Fibroblast of lung (primary cell): ENCODE results near the gene GRK3. TPM values are rescaled to one million over a fixed set of nuclear protein-coding genes. Genes with fewer than 3 reads are reported as not detected.
"Not testable (repeated sequence)": the region's sequence is repeated elsewhere in the genome, so short reads cannot be mapped to it uniquely, and the experiment has no call there.

Experiments
- DNase-seq, 2 donors: peaks; one replicate each; pipeline versions ENCODE4 v3.0.0 to v3.0.0-alpha.2; 2010; ENCODE audit warnings: low read depth in 2 of 2
- H2AFZ ChIP-seq: 2 replicates; pipeline ENCODE4 v1.5.1; 2012; ENCODE audit warnings: low read length, control low read depth, inconsistent platforms
- H3K27ac ChIP-seq: 2 replicates; pipeline ENCODE4 v1.5.1; 2011; ENCODE audit warnings: low read length, control low read depth; ENCODE audit not compliant: insufficient read depth
- H3K27me3 ChIP-seq: 2 replicates; pipeline ENCODE4 v1.5.1; 2011; ENCODE audit warnings: mild to moderate bottlenecking, low read length; ENCODE audit not compliant: control insufficient read depth, insufficient read depth
- H3K36me3 ChIP-seq: 2 replicates; pipeline ENCODE4 v1.5.1; 2011; ENCODE audit warnings: low read length; ENCODE audit not compliant: control insufficient read depth, insufficient read depth
- H3K4me1 ChIP-seq: 2 replicates; pipeline ENCODE4 v1.5.1; 2011; ENCODE audit warnings: low read length; ENCODE audit not compliant: control insufficient read depth, insufficient read depth; ENCODE audit errors: extremely low read depth
- H3K4me2 ChIP-seq: 2 replicates; pipeline ENCODE4 v1.5.1; 2011; ENCODE audit warnings: low read length, control low read depth; ENCODE audit not compliant: insufficient read depth; ENCODE audit errors: extremely low read depth
- H3K4me3 ChIP-seq, 4 experiments: fragments of 200-600 bp in 1 of 4; sonication (generic) in 1 of 4; replicated peaks in 1 of 4; 2 replicates each; pipeline ENCODE4 v1.5.1; 2011 to 2016; ENCODE audit warnings: low read length in 4 of 4, low read depth in 3 of 4, mild to moderate bottlenecking in 3 of 4, control low read depth in 2 of 4, inconsistent platforms in 1 of 4, mixed read lengths in 1 of 4; ENCODE audit not compliant: insufficient read depth in 1 of 4; ENCODE audit errors: control extremely low read depth in 1 of 4
- H3K79me2 ChIP-seq: 2 replicates; pipeline ENCODE4 v1.5.1; 2012; ENCODE audit warnings: mild to moderate bottlenecking, low read length, inconsistent platforms; ENCODE audit not compliant: control insufficient read depth, insufficient read depth
- H3K9ac ChIP-seq: 2 replicates; pipeline ENCODE4 v1.5.1; 2011; ENCODE audit warnings: mild to moderate bottlenecking, low read length, control low read depth; ENCODE audit not compliant: insufficient read depth
- H3K9me3 ChIP-seq: 2 replicates; pipeline ENCODE4 v1.5.1; 2012; ENCODE audit warnings: low read depth, low read length; ENCODE audit not compliant: control insufficient read depth, insufficient read depth
- H4K20me1 ChIP-seq: 2 replicates; pipeline ENCODE4 v1.5.1; 2011; ENCODE audit warnings: low read length; ENCODE audit not compliant: control insufficient read depth, insufficient read depth; ENCODE audit errors: extremely low read depth
- EZH2 ChIP-seq: IDR thresholded peaks from 2 replicates; pipeline ENCODE4 v1.5.1; 2012; ENCODE audit warnings: low read length, control low read depth, mild to moderate bottlenecking; ENCODE audit errors: missing control alignments
- polyA plus RNA-seq, 2 donors: library from polyadenylated mRNA; depleted of rRNA in 1 of 2; stranded (reverse) in 1 of 2; unstranded in 1 of 2; fragments of >200 nt; gene quantifications; 2 replicates each; pipeline ENCODE4 v1.2.1, GENCODE V29; 2011 to 2012; ENCODE audit warnings: missing spikeins in 1 of 2
- total RNA-seq: library from RNA; depleted of rRNA; stranded (reverse); fragments of >200 nt; gene quantifications from 2 replicates; pipeline ENCODE4 v1.2.1, GENCODE V29; 2014
- TF ChIP-seq, protein P1 (sequence below), 2 donors: IDR thresholded peaks in 1 of 2; conservative IDR thresholded peaks in 1 of 2; 1 replicate in 1 of 2; 2 replicates in 1 of 2; pipeline ENCODE4 v1.5.1; 2011 to 2012; ENCODE audit warnings: low read length in 2 of 2, control low read depth in 1 of 2, inconsistent platforms in 1 of 2, low read depth in 1 of 2, mild to moderate bottlenecking in 1 of 2

The GRK3 gene
- total and polyA plus RNA-seq, 2 donors (not counting 1 experiment from before 2014, with no cell fraction given): 1.6 to 1.7 TPM

DNA sequence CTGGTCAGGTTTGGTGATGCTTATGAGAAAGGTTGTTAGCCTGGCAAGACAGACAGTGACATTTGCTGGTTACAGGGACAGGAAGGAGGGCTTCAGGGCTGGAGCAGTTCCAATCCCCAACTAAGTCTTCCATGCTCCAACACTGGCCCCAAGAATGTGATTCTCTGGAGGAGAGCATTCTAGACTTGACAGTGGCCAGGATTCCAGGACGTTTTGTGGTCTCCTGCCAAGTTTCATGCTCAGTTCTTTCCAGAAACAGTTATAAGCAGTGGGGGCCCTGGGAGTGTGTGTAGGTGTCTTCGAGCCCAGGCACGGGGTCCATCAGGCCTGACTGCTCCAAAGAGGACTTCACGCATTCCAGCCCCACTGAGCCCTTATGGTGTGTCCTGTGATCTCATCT lies 8.9 kb upstream of the GRK3 start:
- Histone ChIP-seq H4K20me1 (no peaks in the 10 kb centered on the region), H3K27me3 (no peaks in the 10 kb centered on the region), H3K9ac (no peak overlapping the region), H3K9me3 (no peaks in the 10 kb centered on the region), H3K4me2 (no peak overlapping the region), H3K36me3 (no peaks in the 10 kb centered on the region), H3K4me3 (no peak overlapping the region), H2AFZ (no peak overlapping the region), H3K79me2 (no peaks in the 10 kb centered on the region), H3K27ac (no peak overlapping the region), H3K4me1 (no peaks in the 10 kb centered on the region)
- TF ChIP-seq, protein P1, sequence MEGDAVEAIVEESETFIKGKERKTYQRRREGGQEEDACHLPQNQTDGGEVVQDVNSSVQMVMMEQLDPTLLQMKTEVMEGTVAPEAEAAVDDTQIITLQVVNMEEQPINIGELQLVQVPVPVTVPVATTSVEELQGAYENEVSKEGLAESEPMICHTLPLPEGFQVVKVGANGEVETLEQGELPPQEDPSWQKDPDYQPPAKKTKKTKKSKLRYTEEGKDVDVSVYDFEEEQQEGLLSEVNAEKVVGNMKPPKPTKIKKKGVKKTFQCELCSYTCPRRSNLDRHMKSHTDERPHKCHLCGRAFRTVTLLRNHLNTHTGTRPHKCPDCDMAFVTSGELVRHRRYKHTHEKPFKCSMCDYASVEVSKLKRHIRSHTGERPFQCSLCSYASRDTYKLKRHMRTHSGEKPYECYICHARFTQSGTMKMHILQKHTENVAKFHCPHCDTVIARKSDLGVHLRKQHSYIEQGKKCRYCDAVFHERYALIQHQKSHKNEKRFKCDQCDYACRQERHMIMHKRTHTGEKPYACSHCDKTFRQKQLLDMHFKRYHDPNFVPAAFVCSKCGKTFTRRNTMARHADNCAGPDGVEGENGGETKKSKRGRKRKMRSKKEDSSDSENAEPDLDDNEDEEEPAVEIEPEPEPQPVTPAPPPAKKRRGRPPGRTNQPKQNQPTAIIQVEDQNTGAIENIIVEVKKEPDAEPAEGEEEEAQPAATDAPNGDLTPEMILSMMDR (conservative IDR thresholded peaks at IDR 0.05 in 1 of 2, IDR thresholded peaks at IDR 0.05 in 1 of 2; ENCODE audit: low read depth in 1 of 2, low read length in 2 of 2): no peak
- TF ChIP-seq EZH2: no peak
- peak in 1 of 2 donors; percentile 50 for DNase-seq

DNA sequence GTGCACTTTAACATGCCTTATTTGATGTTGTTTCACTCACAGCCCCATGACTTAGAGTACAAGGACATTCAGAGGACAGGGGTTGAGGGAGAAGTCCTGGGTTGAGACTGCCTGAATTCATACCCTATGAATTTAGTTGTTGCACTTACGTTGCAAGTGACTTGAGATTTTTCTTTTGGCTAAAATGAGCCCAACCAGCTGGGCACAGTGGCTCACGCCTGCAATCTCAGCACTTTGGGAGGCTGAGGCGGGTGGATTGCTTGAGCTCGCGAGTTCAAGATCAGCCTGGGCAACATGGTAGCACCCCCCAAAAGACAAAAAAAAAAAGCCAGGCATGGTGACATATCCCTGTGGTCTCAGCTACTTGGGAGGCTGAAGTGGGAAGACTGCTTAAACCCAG lies 7.3 kb upstream of the GRK3 start:
- TF ChIP-seq, protein P1 (conservative IDR thresholded peaks at IDR 0.05 in 1 of 2, IDR thresholded peaks at IDR 0.05 in 1 of 2; ENCODE audit: low read depth in 1 of 2, low read length in 2 of 2): no peak
- no peak for TF ChIP-seq EZH2
- H3K4me2 ChIP-seq: no peak overlapping the region
- no peaks in the 10 kb centered on the region for H4K20me1 ChIP-seq
- no peaks in the 10 kb centered on the region for H3K79me2 ChIP-seq
- no peak overlapping the region for H3K9ac ChIP-seq
- H3K4me3 ChIP-seq: no peak overlapping the region
- no peaks in the 10 kb centered on the region for H3K36me3 ChIP-seq
- no peak overlapping the region for H2AFZ ChIP-seq
- DNase-seq: no peak
- no peaks in the 10 kb centered on the region for H3K27me3 ChIP-seq
- no peaks in the 10 kb centered on the region for H3K9me3 ChIP-seq
- H3K27ac ChIP-seq: no peak overlapping the region
- H3K4me1 ChIP-seq: no peaks in the 10 kb centered on the region

DNA sequence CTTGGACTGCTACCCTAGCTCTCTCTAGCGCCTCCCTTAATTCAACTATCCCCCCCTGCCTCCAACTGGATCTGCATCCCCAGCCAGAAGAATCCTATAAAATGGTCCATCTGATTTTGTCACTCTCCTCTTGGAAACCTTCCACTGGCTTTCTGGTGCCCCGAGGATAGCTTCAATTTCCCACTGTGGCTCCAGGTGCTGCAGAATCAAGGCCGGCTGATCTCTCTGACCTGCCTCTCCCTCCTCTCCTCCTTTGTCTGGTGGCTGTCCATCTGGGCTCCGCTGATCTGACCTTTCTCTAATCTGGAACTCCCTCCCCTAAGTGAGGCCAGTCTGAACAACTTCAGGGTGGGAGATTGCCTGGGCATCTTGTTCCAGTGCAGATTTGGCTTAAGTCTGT lies 6.1 kb upstream of the GRK3 start:
- TF ChIP-seq, protein P1 (conservative IDR thresholded peaks at IDR 0.05 in 1 of 2, IDR thresholded peaks at IDR 0.05 in 1 of 2; ENCODE audit: low read depth in 1 of 2, low read length in 2 of 2): no peak
- no peak for TF ChIP-seq EZH2
- Histone ChIP-seq H3K4me2 (no peak overlapping the region), H2AFZ (no peak overlapping the region), H3K4me1 (no peaks in the 10 kb centered on the region), H3K27me3 (no peaks in the 10 kb centered on the region), H4K20me1 (no peaks in the 10 kb centered on the region), H3K36me3 (no peaks in the 10 kb centered on the region), H3K4me3 (no peak overlapping the region), H3K9ac (no peak overlapping the region), H3K79me2 (no peaks in the 10 kb centered on the region), H3K27ac (no peak overlapping the region), H3K9me3 (no peaks in the 10 kb centered on the region)
- no peak for DNase-seq

DNA sequence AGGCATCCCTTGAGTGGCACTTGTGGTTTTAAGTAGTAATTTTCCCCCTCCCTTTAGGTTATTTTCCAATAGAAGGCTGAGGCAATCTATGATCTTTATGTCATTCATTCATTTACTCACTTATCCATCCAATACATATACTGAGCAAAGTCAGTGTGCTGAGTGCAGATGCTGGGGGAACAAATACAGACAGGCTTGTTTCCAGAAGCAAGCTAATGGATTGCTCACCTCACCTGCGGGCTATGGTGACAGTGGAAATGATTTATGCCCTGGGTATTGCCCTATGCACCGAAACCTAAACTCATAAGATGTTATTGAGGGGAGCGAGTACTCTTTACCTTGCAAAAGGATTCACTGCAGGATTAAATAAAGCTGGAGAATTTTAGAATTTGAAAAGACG lies 4.6 kb upstream of the GRK3 start:
- not testable (repeated sequence) for H3K4me3 ChIP-seq, DNase-seq, H3K4me1 ChIP-seq, H3K27ac ChIP-seq, H2AFZ ChIP-seq, H3K4me2 ChIP-seq, H4K20me1 ChIP-seq, H3K36me3 ChIP-seq, H3K27me3 ChIP-seq, H3K79me2 ChIP-seq, H3K9me3 ChIP-seq, H3K9ac ChIP-seq

DNA sequence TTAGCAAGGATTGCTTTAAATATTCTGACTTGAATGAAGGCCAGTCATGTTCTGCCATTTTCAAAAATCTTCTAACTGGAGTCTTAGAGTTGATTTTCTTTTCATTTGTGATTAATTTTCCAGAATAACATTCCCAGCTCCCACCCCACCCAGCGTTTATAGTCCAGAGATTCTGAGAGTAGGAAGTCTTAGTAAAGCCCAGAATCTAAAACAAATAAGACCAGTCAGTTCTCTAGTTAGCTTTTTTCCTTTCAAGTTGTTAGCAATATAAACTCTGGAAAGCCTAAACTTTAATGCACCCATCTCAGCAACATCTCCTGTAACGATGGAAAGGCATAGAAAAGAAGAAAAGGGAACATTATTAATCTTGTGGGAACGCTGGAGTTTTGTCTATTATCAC lies 3.3 kb upstream of the GRK3 start:
- H3K4me2 ChIP-seq, H3K27me3 ChIP-seq, H3K4me3 ChIP-seq, H3K79me2 ChIP-seq, H2AFZ ChIP-seq, H4K20me1 ChIP-seq, H3K36me3 ChIP-seq, H3K9me3 ChIP-seq, H3K27ac ChIP-seq, H3K9ac ChIP-seq, DNase-seq, H3K4me1 ChIP-seq: not testable (repeated sequence)
